A549 treated with AZD2906 at 1 μM for 4 hours (cell line): ENCODE measurements around the gene GDPD3. TPM values are rescaled to one million over a fixed set of nuclear protein-coding genes. Genes with fewer than 3 reads are reported as not detected.

Experiments
- total RNA-seq: library from RNA; stranded (reverse); fragments of 200-300 nt; extraction: Qiagen RNA extraction; gene quantifications from 5 replicates; pipeline ENCODE4 v1.2.3, GENCODE V29; 2022

GDPD3 gene, protein sequence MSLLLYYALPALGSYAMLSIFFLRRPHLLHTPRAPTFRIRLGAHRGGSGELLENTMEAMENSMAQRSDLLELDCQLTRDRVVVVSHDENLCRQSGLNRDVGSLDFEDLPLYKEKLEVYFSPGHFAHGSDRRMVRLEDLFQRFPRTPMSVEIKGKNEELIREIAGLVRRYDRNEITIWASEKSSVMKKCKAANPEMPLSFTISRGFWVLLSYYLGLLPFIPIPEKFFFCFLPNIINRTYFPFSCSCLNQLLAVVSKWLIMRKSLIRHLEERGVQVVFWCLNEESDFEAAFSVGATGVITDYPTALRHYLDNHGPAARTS
- 0.61 to 1.6 TPM (median 1.0 TPM) in 5 replicates for total RNA-seq

DNA sequence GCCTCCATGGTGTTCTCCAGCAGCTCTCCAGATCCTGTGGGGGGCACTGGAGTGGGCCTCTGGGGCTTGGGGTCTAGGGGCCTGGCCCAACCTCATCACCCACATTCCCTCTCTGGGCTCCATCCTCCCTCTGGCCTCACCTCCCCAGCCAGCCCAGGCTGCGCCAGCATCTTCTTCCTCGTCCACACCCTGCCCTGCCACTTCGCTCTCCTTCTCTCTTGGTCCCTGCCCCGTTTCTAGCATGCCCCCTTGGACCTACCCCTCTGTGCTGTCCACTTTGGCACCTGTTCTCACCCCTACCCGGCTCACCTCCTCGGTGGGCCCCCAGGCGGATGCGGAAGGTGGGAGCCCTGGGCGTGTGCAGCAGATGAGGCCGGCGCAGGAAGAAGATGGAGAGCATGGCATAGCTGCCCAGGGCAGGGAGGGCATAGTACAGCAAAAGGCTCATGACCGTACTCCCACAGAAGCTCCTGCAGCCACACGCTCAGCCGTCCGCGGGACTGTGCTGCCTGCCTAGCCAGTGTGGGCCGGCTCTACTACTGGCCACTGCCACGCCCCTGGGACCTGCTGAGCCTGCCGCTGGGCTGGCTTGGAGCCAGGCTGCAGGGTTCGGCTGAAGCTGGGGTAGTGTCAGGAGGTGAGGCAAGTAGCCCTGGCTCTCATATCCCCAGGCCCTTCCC, at the start of gene GDPD3:
GDPD3 (minus strand) TSS at position 507 of the 680 bp plus-strand sequence; CDS start at position 448, 59 bp downstream.

DNA sequence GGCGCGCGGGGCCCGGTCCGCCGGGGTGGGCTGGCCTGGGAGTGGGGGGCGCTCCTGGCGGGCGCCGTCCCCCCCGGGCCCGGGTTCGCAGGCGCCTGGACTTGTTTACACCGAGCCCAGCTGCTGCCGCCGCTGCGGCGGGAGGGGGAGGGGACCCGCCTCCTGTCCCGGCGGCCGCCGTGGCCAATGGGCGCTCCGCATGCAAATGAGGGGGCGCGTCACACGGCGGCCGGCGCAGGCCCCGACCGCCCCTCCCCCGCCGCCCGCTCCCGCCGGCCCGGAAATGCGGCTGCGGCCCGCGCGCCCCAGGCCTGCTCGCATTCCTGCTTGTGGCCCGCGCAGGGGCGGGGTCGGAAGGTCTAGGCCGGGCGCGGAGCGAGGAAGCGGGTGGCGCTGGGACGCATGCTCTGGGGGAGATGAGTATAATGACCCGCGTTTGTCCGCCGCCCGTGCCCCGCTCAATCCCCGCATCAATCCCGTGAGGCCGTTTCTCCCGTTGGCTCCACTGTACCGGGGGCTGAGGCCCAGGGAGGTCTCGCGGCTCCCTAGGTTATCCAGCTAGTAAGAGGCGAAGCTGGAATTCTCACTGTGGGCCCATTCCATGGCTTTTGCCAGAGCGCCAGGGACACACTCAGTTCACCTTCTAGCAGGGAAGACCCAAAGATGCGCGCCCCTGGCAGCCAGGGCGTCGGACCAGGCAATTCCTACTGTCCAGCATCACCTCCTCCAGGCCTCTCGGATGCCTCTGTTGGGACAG, 17.1 kb downstream of the GDPD3 start, which contains the start of gene YPEL3:
YPEL3 (minus strand) TSS at position 109 of the 757 bp plus-strand sequence. CDS start 731 bp downstream, outside the sequence.

DNA sequence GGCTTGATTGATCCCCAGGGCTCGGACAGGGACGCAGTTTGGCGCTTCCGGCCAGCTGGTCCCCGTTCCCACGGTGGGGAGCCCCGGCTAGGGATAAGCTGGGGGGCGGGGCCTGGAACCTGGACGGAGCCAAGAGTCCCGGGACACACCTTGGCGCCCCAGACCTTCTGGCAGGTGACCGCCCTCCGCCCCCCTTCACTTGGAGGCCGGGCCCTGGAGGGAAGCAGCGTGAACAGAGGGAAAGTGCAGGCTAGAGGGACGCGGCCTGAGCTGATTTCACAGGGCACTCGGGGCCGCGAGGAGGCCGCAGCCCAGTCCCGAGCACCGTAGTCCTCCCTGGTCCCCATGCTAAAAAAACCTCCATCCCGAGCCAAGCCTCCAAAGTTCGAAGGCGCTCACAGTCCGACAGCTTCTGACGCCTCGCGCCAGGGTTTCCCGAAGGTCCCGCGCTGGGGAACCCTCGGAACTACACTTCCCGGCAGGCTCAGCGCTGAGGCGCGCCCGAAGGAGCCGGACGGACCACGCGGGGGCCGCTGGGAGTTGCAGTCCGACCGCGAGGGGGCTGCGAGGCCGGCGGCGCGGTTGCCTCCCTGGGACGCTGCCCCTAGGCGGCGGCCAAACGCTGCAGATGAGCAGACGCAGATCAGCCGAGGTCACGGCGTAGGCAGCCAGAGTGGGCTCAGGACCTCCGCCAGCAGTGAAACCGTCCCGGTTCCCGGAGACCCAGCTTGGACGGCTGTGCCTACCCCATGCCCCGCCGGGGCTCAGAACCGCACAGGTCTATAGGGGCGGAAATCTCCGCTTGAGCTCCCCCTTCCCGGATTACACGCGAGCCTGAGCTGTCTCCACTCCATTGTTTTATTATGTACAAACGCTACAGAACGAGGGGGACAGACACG, 21.6 kb downstream of the GDPD3 start, which contains the start of gene TBX6:
TBX6 (minus strand) TSS at position 451 of the 899 bp plus-strand sequence. CDS start 731 bp downstream, outside the sequence.

DNA sequence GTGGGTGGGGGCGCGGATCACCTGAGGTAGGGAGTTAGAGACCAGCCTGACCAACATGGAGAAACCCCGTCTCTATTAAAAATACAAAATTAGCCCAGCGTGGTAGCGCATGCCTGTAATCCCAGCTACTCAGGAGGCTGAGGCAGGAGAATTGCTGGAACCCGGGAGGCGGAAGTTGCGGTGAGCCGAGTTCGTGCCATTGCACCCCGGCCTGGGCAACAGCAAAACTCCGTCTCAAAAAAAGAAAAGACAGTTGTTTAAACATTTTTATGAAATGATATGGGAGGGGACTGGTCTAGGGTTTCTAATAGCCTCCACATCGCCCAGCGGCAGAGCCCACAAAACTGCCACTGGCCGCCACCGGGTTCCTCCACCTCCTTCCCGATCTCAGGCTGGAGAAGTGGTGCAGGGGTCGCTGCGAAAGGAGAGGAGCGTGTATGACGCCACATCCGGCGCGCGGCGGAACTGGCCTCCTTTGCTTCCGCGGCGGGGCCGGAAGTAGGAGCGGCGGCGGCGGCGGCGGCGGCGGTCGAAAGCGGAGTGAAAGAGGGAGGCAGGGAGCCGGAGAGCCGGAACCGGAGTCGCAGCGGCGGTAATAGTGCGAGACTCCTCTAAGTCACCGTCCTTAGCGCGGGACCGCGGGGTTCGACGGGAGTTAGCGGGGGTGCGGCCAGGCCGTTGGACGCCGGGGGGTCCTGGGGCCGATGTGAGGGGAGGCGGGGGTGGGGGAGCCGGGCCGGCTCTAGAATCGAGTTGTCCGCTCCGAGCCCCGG, 37.6 kb downstream of the GDPD3 start, which contains the start of gene PPP4C:
PPP4C (plus strand) TSS at position 492 of the 773 bp plus-strand sequence. CDS start 384 bp downstream, outside the sequence.

DNA sequence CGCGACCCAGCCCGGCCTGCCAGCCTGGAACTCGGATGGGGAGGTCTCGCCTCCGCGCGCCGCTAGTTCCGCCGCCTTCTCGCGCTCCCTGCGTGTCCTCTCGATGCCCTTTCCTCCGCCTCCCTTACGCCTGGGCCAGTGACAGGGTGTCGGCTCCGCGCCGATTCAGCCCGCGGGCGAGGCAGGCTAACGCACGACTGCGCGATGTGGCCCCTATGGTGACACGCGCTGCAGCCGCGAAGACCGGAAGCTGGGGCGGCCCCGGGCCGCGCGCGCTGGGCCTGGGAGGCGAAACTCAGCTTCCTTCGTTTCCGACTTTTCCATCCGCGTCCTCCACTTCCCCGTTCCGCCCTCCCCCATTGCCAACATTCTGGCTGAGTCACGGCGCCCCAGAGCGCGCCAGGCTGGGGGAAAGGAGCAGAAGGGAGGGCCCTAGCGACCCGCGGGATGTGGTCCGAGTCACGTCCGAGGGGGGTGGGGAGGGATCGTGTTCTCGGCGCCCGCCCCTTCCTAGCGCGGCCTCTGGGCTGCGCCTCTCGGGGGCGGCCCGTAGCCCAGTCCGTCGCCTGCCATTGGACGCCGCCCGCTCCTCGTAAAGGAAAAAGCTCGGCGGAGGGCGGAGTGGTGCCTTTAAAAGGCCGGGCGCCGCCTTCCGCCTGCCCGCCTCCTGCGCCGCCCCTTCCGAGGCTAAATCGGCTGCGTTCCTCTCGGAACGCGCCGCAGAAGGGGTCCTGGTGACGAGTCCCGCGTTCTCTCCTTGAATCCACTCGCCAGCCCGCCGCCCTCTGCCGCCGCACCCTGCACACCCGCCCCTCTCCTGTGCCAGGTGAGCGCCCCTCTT, 48.0 kb downstream of the GDPD3 start, which contains the start of gene ALDOA:
ALDOA (plus strand) TSS at position 659 of the 841 bp plus-strand sequence. CDS start 1,138 bp downstream, outside the sequence.

Other genes starting within 250 kb of the GDPD3 start
- 16.9 to 23.4 TPM (median 21.0 TPM) in 5 replicates for gene SEZ6L2, start 214.0 kb downstream of the GDPD3 start, total RNA-seq
- gene ASPHD1, start 213.0 kb downstream of the GDPD3 start, total RNA-seq: 14.6 to 28.2 TPM (median 22.7 TPM) in 5 replicates
- 10.2 to 16.4 TPM (median 14.5 TPM) in 5 replicates for gene KCTD13, start 187.3 kb downstream of the GDPD3 start, total RNA-seq
- gene TMEM219, start 151.5 kb downstream of the GDPD3 start, total RNA-seq: 82.6 to 101 TPM (median 99.1 TPM) in 5 replicates
- 25.2 to 31.2 TPM (median 30.1 TPM) in 5 replicates for gene TAOK2, start 139.7 kb downstream of the GDPD3 start, total RNA-seq
- 14.6 to 18.0 TPM (median 15.5 TPM) in 5 replicates for gene HIRIP3, start 117.9 kb downstream of the GDPD3 start, total RNA-seq
- gene INO80E, start 117.3 kb downstream of the GDPD3 start, total RNA-seq: 99.1 to 113 TPM (median 102 TPM) in 5 replicates
- 1.3 to 1.9 TPM (median 1.8 TPM) in 5 replicates for gene DOC2A, start 102.5 kb downstream of the GDPD3 start, total RNA-seq
- not detected in 5 replicates for gene C16orf92, start 90.3 kb downstream of the GDPD3 start, total RNA-seq
- gene TLCD3B, start 82.3 kb downstream of the GDPD3 start, total RNA-seq: 0.22 to 0.39 TPM (median 0.26 TPM) in 5 replicates
- 1,572 to 1,866 TPM (median 1,761 TPM) in 5 replicates for gene ALDOA, start 47.8 kb downstream of the GDPD3 start, total RNA-seq
- gene PPP4C, start 37.5 kb downstream of the GDPD3 start, total RNA-seq: 135 to 153 TPM (median 146 TPM) in 5 replicates
- gene TBX6, start 21.6 kb downstream of the GDPD3 start, total RNA-seq: 0.14 to 0.31 TPM (median 0.30 TPM) in 5 replicates
- gene YPEL3, start 17.3 kb downstream of the GDPD3 start, total RNA-seq: 4.3 to 9.4 TPM (median 8.6 TPM) in 5 replicates
- 30.6 to 36.7 TPM (median 34.4 TPM) in 5 replicates for gene MAPK3, start 9.7 kb upstream of the GDPD3 start, total RNA-seq
- gene CORO1A, start 70.1 kb upstream of the GDPD3 start, total RNA-seq: 1.9 to 2.9 TPM (median 2.0 TPM) in 5 replicates
- 116 to 229 TPM (median 187 TPM) in 5 replicates for gene BOLA2B, start 80.1 kb upstream of the GDPD3 start, total RNA-seq
- 13.0 to 20.0 TPM (median 16.4 TPM) in 5 replicates for gene SLX1A, start 80.3 kb upstream of the GDPD3 start, total RNA-seq
- 4.3 to 8.0 TPM (median 5.8 TPM) in 5 replicates for gene SULT1A3, start 85.7 kb upstream of the GDPD3 start, total RNA-seq
- gene NPIPB13, start 134.9 kb upstream of the GDPD3 start, total RNA-seq: 1.8 to 3.6 TPM (median 2.4 TPM) in 5 replicates
- 63.7 to 70.6 TPM (median 65.1 TPM) in 5 replicates for gene CD2BP2, start 241.8 kb upstream of the GDPD3 start, total RNA-seq